Activated CD4-positive, alpha-beta memory T cell treated with anti-CD3 and anti-CD28 coated beads for 36 hours (primary cell): ENCODE measurements around the gene SDHA. TPM values are rescaled to one million over a fixed set of nuclear protein-coding genes. Genes with fewer than 3 reads are reported as not detected.
A peak's percentile ranks its signal among the peaks of the same experiment; 100 is the strongest.
"Not testable (repeated sequence)": the region's sequence is repeated elsewhere in the genome, so short reads cannot be mapped to it uniquely, and the experiment has no call there.

ENCODE experiments used
- CTCF ChIA-PET: fragments of 350-600 bp; sonication (Branson Sonifier 250); formaldehyde crosslinking; loops from one replicate; lab custom pipeline; 2021; ENCODE audit warnings: antibody characterized with exemption, inconsistent platforms; lab: Charles Lee
- POLR2A ChIA-PET: fragments of 350-600 bp; sonication (Branson Sonifier 250); formaldehyde crosslinking; loops from one replicate; lab custom pipeline; 2021; ENCODE audit warnings: antibody characterized with exemption; lab: Charles Lee
- DNase-seq: peaks from one replicate; pipeline ENCODE4 v3.0.0-alpha.2; 2020
- H3K27ac Mint-ChIP-seq: one replicate; pipeline ENCODE4 v1.8.0; 2021; ENCODE audit warnings: mixed read lengths
- H3K27me3 Mint-ChIP-seq: one replicate; pipeline ENCODE4 v1.8.0; 2021; ENCODE audit warnings: mixed read lengths
- H3K36me3 Mint-ChIP-seq: one replicate; pipeline ENCODE4 v1.8.0; 2021; ENCODE audit warnings: mixed read lengths
- H3K4me1 Mint-ChIP-seq: one replicate; pipeline ENCODE4 v1.8.0; 2021; ENCODE audit warnings: low read depth, mixed read lengths
- H3K4me3 Mint-ChIP-seq: one replicate; pipeline ENCODE4 v1.8.0; 2021; ENCODE audit warnings: mild to moderate bottlenecking, mixed read lengths
- H3K9me3 Mint-ChIP-seq: one replicate; pipeline ENCODE4 v1.8.0; 2021; ENCODE audit warnings: mixed read lengths
- intact Hi-C: fragments of 100-400 bp; cut with micrococcal nuclease; formaldehyde crosslinking; loops from one replicate; pipeline ENCODE4 v1.15.1; 2023
- total RNA-seq, 2 experiments: library from RNA; stranded (reverse); gene quantifications; one replicate each; pipeline ENCODE4 v1.2.3, GENCODE V29; 2021

The SDHA gene
- total RNA-seq, 2 experiments from 2014 or later: 142 to 143 TPM

DNA sequence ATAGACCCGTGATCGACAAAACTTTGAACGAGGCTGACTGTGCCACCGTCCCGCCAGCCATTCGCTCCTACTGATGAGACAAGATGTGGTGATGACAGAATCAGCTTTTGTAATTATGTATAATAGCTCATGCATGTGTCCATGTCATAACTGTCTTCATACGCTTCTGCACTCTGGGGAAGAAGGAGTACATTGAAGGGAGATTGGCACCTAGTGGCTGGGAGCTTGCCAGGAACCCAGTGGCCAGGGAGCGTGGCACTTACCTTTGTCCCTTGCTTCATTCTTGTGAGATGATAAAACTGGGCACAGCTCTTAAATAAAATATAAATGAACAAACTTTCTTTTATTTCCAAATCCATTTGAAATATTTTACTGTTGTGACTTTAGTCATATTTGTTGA is 38.2 kb downstream of the SDHA start:
- H3K27me3 Mint-ChIP-seq, H3K9me3 Mint-ChIP-seq, POLR2A ChIA-PET, H3K27ac Mint-ChIP-seq, intact Hi-C loops, CTCF ChIA-PET, DNase-seq, H3K4me3 Mint-ChIP-seq: not testable (repeated sequence)
- peaks cover 12% of the 10 kb centered on the region for H3K4me1 Mint-ChIP-seq
- H3K36me3 Mint-ChIP-seq: peaks cover 38% of the 10 kb centered on the region

DNA sequence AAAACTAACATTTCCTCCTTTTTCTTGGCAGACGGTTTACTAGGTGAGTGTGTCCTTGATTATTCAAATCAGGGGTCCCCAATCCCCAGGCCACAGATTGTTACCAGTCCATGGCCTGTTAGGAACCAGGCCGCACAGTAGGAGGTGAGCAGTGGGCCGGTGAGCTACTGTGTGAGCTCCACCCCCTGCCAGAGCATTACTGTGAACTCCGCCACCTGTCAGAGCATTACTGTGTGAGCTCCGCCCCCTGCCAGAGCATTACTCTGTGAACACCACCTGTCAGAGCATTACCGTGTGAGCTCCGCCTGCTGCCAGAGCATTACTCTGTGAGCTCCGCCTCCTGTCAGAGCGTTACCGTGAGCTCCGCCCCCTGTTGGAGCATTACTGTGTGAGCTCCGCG is 39.0 kb downstream of the SDHA start:
- Mint-ChIP-seq H3K36me3 (peaks cover 40% of the 10 kb centered on the region), H3K4me3 (no peak overlapping the region), H3K27ac (no peak overlapping the region), H3K27me3 (no peaks in the 10 kb centered on the region), H3K9me3 (peaks cover 10% of the 10 kb centered on the region), H3K4me1 (peaks cover 9% of the 10 kb centered on the region)
- ChIA-PET POLR2A (no interaction called here), CTCF (no interaction called here)
- intact Hi-C loops: no loop called here
- no peak for DNase-seq

DNA sequence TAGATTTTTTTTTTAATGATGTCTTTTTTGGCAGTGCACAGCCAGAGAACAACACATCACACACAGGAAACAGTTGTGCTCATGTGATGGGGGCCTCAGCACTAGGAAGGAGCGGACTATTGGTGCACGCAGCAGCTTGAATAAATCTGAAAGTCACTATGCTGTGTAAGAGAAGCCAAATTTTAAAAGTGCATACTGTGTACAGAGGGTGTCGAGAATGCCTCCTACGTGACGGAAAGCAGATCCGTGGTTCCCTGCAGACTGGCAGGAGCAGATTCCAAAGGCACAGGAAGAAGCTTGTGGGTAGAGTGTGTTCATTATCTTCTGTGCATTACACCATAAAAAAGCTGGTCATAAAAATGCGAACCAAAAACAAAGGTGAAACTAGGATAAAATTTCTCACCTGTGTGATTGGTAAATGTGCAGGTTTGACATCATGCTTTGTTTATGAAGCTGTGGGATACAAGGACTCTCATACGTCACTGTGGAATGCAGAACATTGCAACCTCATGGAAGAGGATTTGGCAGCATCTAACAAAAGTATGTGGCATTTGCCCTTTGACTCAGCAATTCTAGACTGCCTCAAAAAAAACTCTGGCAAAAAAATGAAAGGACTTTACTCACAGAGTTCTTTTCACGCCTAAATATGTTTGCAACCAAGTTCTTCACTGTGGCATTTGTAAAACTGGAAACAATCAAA is 45.3 kb downstream of the SDHA start:
- peaks cover 22% of the 10 kb centered on the region for H3K36me3 Mint-ChIP-seq
- DNase-seq, H3K4me1 Mint-ChIP-seq, H3K27me3 Mint-ChIP-seq, POLR2A ChIA-PET, H3K4me3 Mint-ChIP-seq, H3K9me3 Mint-ChIP-seq, H3K27ac Mint-ChIP-seq, intact Hi-C loops, CTCF ChIA-PET: not testable (repeated sequence)

DNA sequence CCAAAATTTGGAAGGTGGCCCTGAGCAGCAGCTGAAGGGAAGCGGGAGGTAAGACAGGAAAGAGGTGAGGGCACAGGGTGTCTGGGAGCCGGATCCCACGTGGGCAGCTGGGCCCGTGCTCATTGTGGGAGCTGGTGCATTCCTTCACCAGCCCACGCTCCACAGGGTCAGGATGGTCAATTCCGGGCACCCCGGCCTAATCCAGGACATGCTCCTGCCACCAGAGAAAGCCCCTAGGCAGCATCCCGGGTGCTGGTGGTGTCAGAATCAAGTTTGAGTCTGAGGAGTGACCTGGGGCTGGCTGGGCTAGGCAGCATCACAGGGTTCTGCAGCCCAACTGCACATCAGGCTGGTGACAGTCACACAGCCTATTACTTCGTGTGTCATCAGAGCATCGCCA is 46.2 kb downstream of the SDHA start:
- CTCF ChIA-PET: no interaction called here
- no peak overlapping the region for H3K27ac Mint-ChIP-seq
- intact Hi-C loops: no loop called here
- POLR2A ChIA-PET: no interaction called here
- H3K27me3 Mint-ChIP-seq: no peaks in the 10 kb centered on the region
- DNase-seq: no peak
- H3K9me3 Mint-ChIP-seq: peaks cover 5% of the 10 kb centered on the region
- no peak overlapping the region for H3K4me3 Mint-ChIP-seq
- peaks cover 18% of the 10 kb centered on the region for H3K36me3 Mint-ChIP-seq
- peaks cover 8% of the 10 kb centered on the region for H3K4me1 Mint-ChIP-seq

DNA sequence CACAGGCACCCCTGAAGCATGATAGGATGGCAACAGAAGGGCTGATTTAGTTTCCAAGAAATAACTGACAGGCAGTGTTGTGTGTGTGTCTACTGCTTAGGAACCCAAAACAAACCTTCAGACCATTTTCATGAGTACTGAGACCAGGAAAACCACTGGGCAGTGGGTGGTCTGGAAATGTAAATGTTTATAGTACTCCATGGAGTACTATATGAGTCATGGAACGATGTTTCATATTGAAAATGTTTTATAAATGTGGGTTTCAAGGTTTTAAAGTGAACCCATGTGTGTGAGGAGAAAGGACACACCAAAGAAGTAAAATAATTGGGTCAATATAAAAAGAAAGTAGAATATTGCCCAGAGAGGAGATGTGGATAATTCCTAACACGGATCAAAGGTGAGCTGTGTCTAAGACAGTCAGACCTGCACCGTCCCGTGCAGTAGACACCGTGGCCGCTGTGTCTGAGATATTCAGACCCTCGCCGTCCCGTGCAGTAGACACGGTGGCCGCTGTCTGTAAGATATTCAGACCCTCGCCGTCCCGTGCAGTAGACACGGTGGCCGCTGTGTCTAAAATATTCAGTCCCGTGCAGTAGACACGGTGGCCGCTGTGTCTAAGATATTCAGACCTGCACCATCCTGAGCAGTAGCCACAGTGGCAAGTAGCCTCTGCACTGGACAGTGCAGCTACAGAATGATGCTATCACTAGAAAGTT is 48.3 kb downstream of the SDHA start:
- H3K4me3 Mint-ChIP-seq, intact Hi-C loops, H3K9me3 Mint-ChIP-seq, H3K27ac Mint-ChIP-seq, H3K27me3 Mint-ChIP-seq, POLR2A ChIA-PET: not testable (repeated sequence)
- H3K36me3 Mint-ChIP-seq: peaks cover 18% of the 10 kb centered on the region
- peak; percentile 29 for DNase-seq
- CTCF ChIA-PET: interaction anchor here (0.6 kb wide), 1 partner anchor 206 kb away, joined by 3 read pairs; no protein-coding TSS in a partner anchor
- peaks cover 17% of the 10 kb centered on the region for H3K4me1 Mint-ChIP-seq

DNA sequence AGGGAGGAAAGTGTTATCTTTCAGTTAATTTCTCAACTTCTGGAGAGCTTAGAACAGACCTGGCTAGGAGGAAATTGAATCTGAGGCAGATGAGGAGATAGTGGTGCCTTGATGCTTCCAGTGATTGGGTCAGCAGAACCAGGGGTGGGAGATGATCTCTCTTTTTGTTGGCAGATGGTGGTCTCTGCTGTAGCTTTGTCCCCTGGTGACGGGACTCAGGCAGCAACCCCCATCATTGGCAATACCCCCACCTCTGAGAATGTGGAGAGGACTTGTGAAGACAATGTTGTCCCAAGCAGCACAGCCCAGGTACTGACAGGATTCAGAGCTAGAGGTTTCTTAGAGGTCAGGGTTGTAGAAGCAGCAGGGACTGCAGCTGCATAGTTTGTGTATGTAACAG is 49.6 kb downstream of the SDHA start:
- ChIA-PET POLR2A (no interaction called here), CTCF (no interaction called here)
- Mint-ChIP-seq H3K4me1 (peaks cover 18% of the 10 kb centered on the region), H3K36me3 (peaks cover 17% of the 10 kb centered on the region), H3K27ac (no peak overlapping the region), H3K9me3 (no peaks in the 10 kb centered on the region), H3K4me3 (no peak overlapping the region), H3K27me3 (no peaks in the 10 kb centered on the region)
- no peak for DNase-seq
- intact Hi-C loops: no loop called here

DNA sequence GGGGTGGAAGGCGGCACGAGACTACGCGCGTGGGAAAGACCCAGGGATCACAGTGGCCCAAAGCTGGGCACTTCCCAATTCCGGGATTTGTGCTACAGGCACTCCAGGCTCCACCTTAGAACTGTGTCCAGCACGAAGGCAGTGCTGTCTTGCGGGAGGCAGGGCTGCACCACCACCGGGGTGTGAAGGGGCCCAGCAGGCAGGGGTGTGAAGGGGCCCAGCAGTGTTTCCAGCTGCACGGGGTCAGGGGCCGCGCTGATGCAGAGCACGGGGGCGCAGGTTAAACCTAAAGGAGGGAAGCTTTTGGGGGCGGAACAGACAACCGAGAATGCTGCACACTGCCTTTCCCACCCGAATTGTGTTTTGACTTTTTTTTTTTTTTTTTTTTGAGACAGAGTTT is 52.2 kb downstream of the SDHA start:
- Mint-ChIP-seq H3K4me3 (peak overlapping the region; percentile 85), H3K27ac (peak overlapping the region; percentile 42), H3K4me1 (peaks cover 44% of the 10 kb centered on the region), H3K9me3 (no peaks in the 10 kb centered on the region), H3K27me3 (no peaks in the 10 kb centered on the region), H3K36me3 (peaks cover 26% of the 10 kb centered on the region)
- intact Hi-C loops: loop anchor here (5.0 kb wide), 2 partner anchors 172 to 1522 kb away; partner anchors contain the start of gene EXOC3
- CTCF ChIA-PET: interaction anchor here (0.9 kb wide), 1 partner anchor 73 kb away, joined by 3 read pairs; no protein-coding TSS in a partner anchor
- no peak for DNase-seq
- POLR2A ChIA-PET: interaction anchor here (1.5 to 1.9 kb wide), 2 partner anchors 51 to 52 kb away, joined by 3 to 10 read pairs; partner anchors contain the start of genes AHRR, CCDC127 and SDHA

DNA sequence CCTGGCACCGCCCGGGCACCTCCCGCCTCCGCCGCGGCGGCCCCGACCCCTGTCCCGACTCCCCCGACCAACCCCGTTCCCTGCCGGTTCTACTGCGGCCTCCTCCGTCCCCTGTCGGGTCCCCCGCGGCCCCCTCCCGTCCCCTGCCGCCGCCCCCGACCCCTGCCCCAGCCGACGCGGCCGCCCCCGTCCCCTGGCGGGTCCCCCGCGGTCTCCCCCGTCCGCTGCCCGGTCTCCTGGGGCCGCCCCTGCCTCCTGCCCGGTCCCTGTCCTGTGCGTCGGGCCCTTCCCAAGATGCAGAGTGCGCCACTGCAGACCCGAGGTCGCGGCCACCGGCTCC is 53.7 kb downstream of the SDHA start:
- peaks cover 27% of the 10 kb centered on the region for H3K36me3 Mint-ChIP-seq
- not testable (repeated sequence) for H3K27me3 Mint-ChIP-seq, H3K9me3 Mint-ChIP-seq, DNase-seq
- H3K4me3 Mint-ChIP-seq: peak overlapping the region; percentile 85
- ChIA-PET CTCF (interaction anchor here (0.7 kb wide), 1 partner anchor 159 kb away, joined by 3 read pairs; no protein-coding TSS in a partner anchor), POLR2A (interaction anchor here (0.9 to 1.9 kb wide), 5 partner anchors 49 to 200 kb away, joined by 3 to 10 read pairs (median 3); partner anchors contain the start of genes AHRR, CCDC127 and SDHA)
- H3K27ac Mint-ChIP-seq: peak overlapping the region; percentile 76
- H3K4me1 Mint-ChIP-seq: peaks cover 39% of the 10 kb centered on the region
- intact Hi-C loops: loop anchor here (1.0 to 5.0 kb wide), 3 partner anchors 52 to 1521 kb away; partner anchors contain the start of gene EXOC3

DNA sequence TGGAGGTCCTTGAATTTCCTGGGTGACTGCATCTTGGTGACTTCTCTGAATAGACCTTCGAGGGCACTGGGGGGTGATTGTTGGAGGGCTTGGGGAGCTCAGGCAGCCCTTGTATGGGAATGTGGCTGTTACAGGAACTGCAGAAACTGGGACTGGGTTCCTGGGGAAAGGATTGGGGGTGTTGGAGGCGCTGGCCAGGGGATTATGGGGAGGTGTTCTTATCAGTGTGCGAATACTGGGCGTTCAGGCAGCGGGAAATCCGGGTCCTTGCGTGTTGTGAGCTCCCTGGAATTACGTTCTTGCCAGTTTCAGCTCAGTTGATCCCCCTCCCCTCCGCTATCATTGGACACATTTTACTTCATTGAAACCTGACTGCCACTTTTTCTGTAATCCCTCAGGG is 55.0 kb downstream of the SDHA start:
- intact Hi-C loops: loop anchor here (5.0 kb wide), 2 partner anchors 169 to 1519 kb away; partner anchors contain the start of gene EXOC3
- peak overlapping the region; percentile 85 for H3K4me3 Mint-ChIP-seq
- DNase-seq, CTCF ChIA-PET, POLR2A ChIA-PET, H3K9me3 Mint-ChIP-seq, H3K27me3 Mint-ChIP-seq, H3K27ac Mint-ChIP-seq: not testable (repeated sequence)
- peaks cover 27% of the 10 kb centered on the region for H3K36me3 Mint-ChIP-seq
- H3K4me1 Mint-ChIP-seq: peaks cover 39% of the 10 kb centered on the region

DNA sequence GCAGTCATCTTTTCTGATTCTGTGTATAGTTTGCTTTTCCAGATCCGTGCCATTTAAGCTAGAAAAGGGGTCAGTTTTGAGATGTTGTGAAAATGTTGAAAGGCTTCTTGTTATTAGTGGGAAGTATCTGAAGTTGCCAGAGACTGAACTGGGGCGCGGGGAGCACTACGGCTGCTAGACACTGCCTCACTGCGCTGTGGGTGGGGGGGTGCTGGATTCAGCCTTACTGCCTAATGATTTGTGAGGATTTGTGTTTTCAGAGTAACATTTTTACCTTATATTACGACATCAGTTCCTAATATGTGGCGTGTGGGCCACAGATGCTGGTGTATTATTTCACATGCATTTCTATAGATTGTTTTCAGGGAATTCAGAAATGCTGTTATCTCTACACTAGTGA is 55.4 kb downstream of the SDHA start:
- H3K9me3 Mint-ChIP-seq, POLR2A ChIA-PET, H3K27me3 Mint-ChIP-seq, CTCF ChIA-PET, H3K27ac Mint-ChIP-seq, DNase-seq: not testable (repeated sequence)
- Mint-ChIP-seq H3K36me3 (peaks cover 27% of the 10 kb centered on the region), H3K4me1 (peaks cover 39% of the 10 kb centered on the region), H3K4me3 (peak overlapping the region; percentile 85)
- intact Hi-C loops: loop anchor here (5.0 kb wide), 2 partner anchors 169 to 1519 kb away; partner anchors contain the start of gene EXOC3

DNA sequence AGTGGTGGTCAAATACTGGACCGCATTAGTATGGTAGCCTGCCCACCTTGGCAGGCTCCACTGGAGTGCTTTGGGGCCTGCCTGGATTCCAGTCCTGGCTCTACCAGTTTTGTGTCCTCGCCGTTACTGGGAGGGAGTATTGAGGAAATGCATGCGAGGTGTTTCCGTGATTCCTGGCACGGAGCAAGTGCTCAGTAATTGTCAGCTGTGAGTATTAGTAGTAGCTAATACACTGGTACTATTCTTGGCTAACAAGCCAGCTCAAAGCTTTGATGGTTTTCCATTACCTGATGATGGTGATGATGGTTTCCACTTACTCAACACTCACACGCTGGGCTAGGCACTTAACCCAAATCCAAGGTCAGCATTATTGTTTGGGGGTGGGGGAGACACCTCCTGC is 56.2 kb downstream of the SDHA start:
- H3K27me3 Mint-ChIP-seq, H3K9me3 Mint-ChIP-seq, H3K4me3 Mint-ChIP-seq, H3K27ac Mint-ChIP-seq, POLR2A ChIA-PET, DNase-seq: not testable (repeated sequence)
- intact Hi-C loops: loop anchor here (5.0 kb wide), 2 partner anchors 168 to 1518 kb away; partner anchors contain the start of gene EXOC3
- Mint-ChIP-seq H3K4me1 (peaks cover 42% of the 10 kb centered on the region), H3K36me3 (peaks cover 27% of the 10 kb centered on the region)
- CTCF ChIA-PET: interaction anchor here (1.2 kb wide), 1 partner anchor 86 kb away, joined by 3 read pairs; no protein-coding TSS in a partner anchor

DNA sequence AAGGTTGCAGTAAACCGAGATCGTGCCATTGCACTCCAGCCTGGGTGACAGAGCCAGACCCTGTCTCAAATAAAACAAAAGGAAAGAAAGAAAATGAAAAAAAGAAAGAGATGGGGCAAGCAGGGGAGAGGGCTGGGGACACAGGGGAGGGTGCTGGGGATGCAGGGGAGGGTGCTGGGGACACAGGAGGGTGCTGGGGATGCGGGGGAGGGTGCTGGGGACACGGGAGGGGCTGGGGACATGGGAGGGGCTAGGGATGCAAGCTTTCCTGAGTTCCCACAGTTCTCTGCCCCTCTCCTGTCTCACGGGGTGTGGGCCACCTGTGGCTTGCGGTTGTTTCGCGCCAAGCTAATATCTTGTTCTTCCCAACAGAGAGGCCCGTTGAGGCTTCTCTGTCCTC is 60.5 kb downstream of the SDHA start:
- Mint-ChIP-seq H3K36me3 (peaks cover 24% of the 10 kb centered on the region), H3K4me1 (peaks cover 59% of the 10 kb centered on the region), H3K4me3 (no peak overlapping the region), H3K27me3 (no peaks in the 10 kb centered on the region), H3K9me3 (no peaks in the 10 kb centered on the region), H3K27ac (no peak overlapping the region)
- ChIA-PET CTCF (no interaction called here), POLR2A (no interaction called here)
- intact Hi-C loops: no loop called here
- DNase-seq: no peak
